Gastrocnemius medialis (tissue), 4 donors: ENCODE data around the gene SMG7. TPM values are rescaled to one million over a fixed set of nuclear protein-coding genes. Genes with fewer than 3 reads are reported as not detected.
A peak's percentile ranks its signal among the peaks of the same experiment; 100 is the strongest.

ENCODE experiments used
- ATAC-seq, 2 donors: fragments of 150-250 bp; one replicate each; pipeline ENCODE4 v1.9.1; 2016
- DNase-seq, 2 donors: peaks; one replicate each; pipeline ENCODE4 v3.0.0-alpha.2; 2019
- H3K27ac ChIP-seq, 4 donors: fragments of 200-600 bp; sonication (generic); 1 replicate in 1 of 4; 2 replicates in 3 of 4; pipeline ENCODE4 v1.5.1; 2016 to 2018; ENCODE audit warnings: mild to moderate bottlenecking in 2 of 4, moderate library complexity in 1 of 4
- H3K27me3 ChIP-seq, 3 donors: fragments of 200-600 bp; sonication (generic) in 2 of 3; 1 replicate in 1 of 3; 2 replicates in 2 of 3; pipeline versions ENCODE4 v1.5.1 to v1.6.0; 2016 to 2019; ENCODE audit warnings: mild to moderate bottlenecking in 1 of 3, moderate library complexity in 1 of 3
- H3K36me3 ChIP-seq, 2 donors: fragments of 200-600 bp; sonication (generic) in 1 of 2; one replicate each; pipeline ENCODE4 v1.5.1; 2017 to 2018
- H3K4me1 ChIP-seq, 2 donors: fragments of 200-600 bp; sonication (generic) in 1 of 2; one replicate each; pipeline ENCODE4 v1.5.1; 2016 to 2017; ENCODE audit warnings: mild to moderate bottlenecking in 2 of 2
- H3K4me3 ChIP-seq, 4 donors: fragments of 200-600 bp; sonication (generic) in 3 of 4; 1 replicate in 1 of 4; 2 replicates in 3 of 4; pipeline ENCODE4 v1.5.1; 2016 to 2019; ENCODE audit warnings: mild to moderate bottlenecking in 2 of 4
- H3K9me3 ChIP-seq, 3 donors: fragments of 200-600 bp; sonication (generic) in 2 of 3; 1 replicate in 1 of 3; 2 replicates in 2 of 3; pipeline ENCODE4 v1.5.1; 2016 to 2019
- POLR2A ChIP-seq, 2 donors: fragments of 450-650 bp; IDR thresholded peaks; one replicate each; pipeline ENCODE4 v1.6.1; 2017; ENCODE audit warnings: antibody characterized with exemption in 2 of 2, mild to moderate bottlenecking in 2 of 2, moderate library complexity in 2 of 2
- in situ Hi-C, 4 donors: fragments of 200-750 bp; cut with MboI; loops; one replicate each; pipeline versions ENCODE4 v1.15.0 to v1.8.0; 2017; ENCODE audit warnings: low sequenced_read_pairs in 4 of 4
- intact Hi-C: fragments of 100-400 bp; cut with DNase I; formaldehyde crosslinking; loops from one replicate; pipeline ENCODE4 v1.15.1; 2023; ENCODE audit warnings: low total_unique reads
- total RNA-seq, 4 donors: library from RNA; depleted of rRNA; stranded (reverse); fragments of >200 nt; gene quantifications; one replicate each; pipeline versions ENCODE4 v1.1.0 to v1.2.3, GENCODE V29; 2016
- TF ChIP-seq, protein P1 (sequence below), 5 experiments: fragments of 450-650 bp in 3 of 5; fragments of 200-600 bp in 2 of 5; sonication (generic) in 2 of 5; IDR thresholded peaks in 4 of 5; conservative IDR thresholded peaks in 1 of 5; 1 replicate in 4 of 5; 2 replicates in 1 of 5; pipeline ENCODE4 v1.5.1; 2016 to 2019; ENCODE audit warnings: antibody characterized with exemption in 5 of 5, mild to moderate bottlenecking in 3 of 5, moderate library complexity in 3 of 5

SMG7 gene
- total RNA-seq, 4 donors from 2014 or later = 19.2 to 28.7 (median 26.1) TPM

DNA sequence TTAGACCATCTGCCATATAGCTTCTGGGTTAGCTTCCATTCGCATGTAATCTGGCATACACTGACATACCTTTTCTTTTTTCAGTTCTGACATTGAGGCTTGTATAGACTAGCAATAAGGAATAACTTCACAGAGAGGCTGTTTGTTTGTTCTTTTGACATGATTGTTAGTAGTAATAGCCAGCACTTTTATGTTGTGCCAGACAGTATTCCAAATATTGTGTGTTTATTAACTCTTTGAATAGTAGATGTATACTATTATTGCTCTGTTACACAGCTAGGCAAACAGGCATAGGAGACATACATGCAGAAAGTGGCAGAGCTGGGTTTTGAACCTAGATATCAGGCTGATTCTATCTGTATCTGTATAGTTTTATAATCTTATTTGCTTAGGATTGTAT is 12.6 kb downstream of the SMG7 start:
- no peak for DNase-seq
- no peak overlapping the region for H3K27ac ChIP-seq
- H3K36me3 ChIP-seq = no peaks in the 10 kb centered on the region
- in situ Hi-C loops (no loop called here), intact Hi-C loops (no loop called here)
- no peak for ATAC-seq
- H3K4me3 ChIP-seq = no peak overlapping the region
- no peaks in the 10 kb centered on the region for H3K9me3 ChIP-seq
- H3K4me1 ChIP-seq = peaks cover 22 to 43% of the 10 kb centered on the region in 2 donors
- no peak for TF ChIP-seq POLR2A (IDR thresholded peaks at IDR 0.05)
- TF ChIP-seq, protein P1, sequence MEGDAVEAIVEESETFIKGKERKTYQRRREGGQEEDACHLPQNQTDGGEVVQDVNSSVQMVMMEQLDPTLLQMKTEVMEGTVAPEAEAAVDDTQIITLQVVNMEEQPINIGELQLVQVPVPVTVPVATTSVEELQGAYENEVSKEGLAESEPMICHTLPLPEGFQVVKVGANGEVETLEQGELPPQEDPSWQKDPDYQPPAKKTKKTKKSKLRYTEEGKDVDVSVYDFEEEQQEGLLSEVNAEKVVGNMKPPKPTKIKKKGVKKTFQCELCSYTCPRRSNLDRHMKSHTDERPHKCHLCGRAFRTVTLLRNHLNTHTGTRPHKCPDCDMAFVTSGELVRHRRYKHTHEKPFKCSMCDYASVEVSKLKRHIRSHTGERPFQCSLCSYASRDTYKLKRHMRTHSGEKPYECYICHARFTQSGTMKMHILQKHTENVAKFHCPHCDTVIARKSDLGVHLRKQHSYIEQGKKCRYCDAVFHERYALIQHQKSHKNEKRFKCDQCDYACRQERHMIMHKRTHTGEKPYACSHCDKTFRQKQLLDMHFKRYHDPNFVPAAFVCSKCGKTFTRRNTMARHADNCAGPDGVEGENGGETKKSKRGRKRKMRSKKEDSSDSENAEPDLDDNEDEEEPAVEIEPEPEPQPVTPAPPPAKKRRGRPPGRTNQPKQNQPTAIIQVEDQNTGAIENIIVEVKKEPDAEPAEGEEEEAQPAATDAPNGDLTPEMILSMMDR (IDR thresholded peaks at IDR 0.05 in 4 of 5, conservative IDR thresholded peaks at IDR 0.05 in 1 of 5) = no peak
- H3K27me3 ChIP-seq = no peaks in the 10 kb centered on the region

DNA sequence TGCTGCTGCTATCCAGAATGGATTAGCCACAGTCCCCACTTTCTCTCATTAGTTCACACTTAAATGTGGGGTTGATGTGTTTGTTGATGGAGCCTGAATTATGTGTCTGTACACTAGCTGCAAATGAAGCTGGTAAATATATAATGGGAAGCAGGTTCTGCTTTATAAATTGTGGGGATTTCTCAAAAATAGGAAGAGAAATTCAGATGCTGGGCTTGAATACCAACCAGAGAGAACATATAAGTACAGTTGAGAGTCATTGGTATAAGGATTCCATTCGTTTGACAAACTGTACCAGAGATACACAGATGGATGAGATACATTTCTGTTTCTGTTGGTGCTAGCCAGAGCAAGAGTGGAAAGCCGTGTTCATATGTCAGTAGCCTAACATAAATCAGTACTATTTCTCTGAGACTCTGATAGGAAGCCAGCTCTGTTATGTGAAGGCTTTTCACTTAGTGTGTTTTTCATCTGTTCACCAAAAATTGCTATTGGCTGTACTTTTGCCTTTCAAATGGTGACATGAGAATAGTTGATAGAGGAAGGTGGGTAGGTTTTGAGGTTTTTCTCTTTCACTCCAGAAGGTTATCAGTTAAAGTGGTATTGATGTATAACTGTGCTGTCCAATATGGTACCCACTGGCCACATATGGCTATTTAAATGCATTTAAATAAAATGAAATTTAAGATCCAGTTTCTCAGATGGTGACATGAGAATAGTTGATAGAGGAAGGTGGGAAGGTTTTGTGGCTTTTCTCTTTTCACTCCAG is 15.6 kb downstream of the SMG7 start:
- in situ Hi-C loops (no loop called here), intact Hi-C loops (no loop called here)
- H3K27me3 ChIP-seq = no peaks in the 10 kb centered on the region
- H3K36me3 ChIP-seq = no peaks in the 10 kb centered on the region
- no peak overlapping the region for H3K4me3 ChIP-seq
- TF ChIP-seq, protein P1 (IDR thresholded peaks at IDR 0.05 in 4 of 5, conservative IDR thresholded peaks at IDR 0.05 in 1 of 5) = no peak
- TF ChIP-seq POLR2A (IDR thresholded peaks at IDR 0.05) = no peak
- H3K4me1 ChIP-seq = peaks cover 9 to 27% of the 10 kb centered on the region in 2 donors
- ATAC-seq = no peak
- H3K27ac ChIP-seq = no peak overlapping the region
- H3K9me3 ChIP-seq = no peaks in the 10 kb centered on the region
- no peak for DNase-seq

DNA sequence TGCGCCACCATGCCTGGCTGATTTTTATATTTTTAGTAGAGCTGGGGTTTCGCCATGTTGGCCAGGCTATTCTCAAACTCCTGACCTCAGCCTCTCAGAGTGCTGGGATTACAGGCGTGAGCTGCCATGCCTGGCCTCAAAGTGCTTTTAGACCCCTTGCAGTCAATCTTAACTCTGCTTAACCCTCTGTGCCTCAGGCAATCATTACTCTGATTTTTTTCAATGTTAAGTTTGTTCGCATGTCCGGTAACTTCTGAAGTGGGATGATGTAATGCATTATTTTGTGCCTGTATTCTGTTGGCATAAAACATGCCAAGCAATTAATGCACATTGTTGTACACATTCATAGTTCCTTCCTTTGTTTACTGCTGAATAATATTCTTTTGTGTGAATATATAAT is 18.6 kb downstream of the SMG7 start:
- in situ Hi-C loops = no loop called here
- H3K27ac ChIP-seq = no peak overlapping the region
- peaks cover 0 to 23% of the 10 kb centered on the region in 2 donors for H3K4me1 ChIP-seq
- no peaks in the 10 kb centered on the region for H3K36me3 ChIP-seq
- no peak overlapping the region for H3K4me3 ChIP-seq
- H3K27me3 ChIP-seq = no peaks in the 10 kb centered on the region
- TF ChIP-seq, protein P1 (IDR thresholded peaks at IDR 0.05 in 4 of 5, conservative IDR thresholded peaks at IDR 0.05 in 1 of 5) = no peak
- TF ChIP-seq POLR2A (IDR thresholded peaks at IDR 0.05) = no peak
- DNase-seq (no peak), ATAC-seq (no peak)
- intact Hi-C loops = no loop called here
- no peaks in the 10 kb centered on the region for H3K9me3 ChIP-seq

DNA sequence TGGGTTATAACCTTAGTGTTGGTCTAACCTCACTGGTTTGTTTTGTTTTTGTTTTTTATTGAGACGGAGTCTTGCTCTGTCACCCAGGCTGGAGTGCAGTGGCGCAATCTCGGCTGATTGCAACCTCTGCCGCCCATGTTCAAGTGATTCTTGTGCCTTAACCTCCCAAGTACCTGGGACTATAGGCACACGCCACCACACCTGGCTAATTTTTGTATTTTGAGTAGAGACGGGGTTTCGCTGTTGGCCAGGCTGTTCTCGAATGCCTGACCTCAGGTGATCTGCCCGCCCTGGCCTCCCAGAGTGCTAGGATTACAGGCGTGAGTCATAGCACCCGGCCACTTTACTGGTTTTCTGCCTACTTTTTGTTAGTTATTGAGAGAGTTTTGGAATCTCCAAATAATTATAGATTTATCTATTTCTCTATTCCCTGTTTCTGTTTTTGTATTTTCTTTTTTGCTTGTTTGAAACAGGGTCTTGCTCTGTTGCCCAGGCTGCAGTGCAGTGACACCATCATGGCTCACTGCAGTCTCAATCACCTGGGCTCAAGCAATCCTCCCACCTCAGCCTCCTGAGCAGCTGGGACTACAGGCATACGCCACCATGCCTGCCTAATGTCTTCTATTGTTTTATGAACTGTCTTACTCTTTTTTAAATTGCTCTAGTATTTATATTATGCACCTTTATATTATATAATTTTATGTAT is 21.4 kb downstream of the SMG7 start:
- Histone ChIP-seq H3K9me3 (no peaks in the 10 kb centered on the region), H3K4me3 (no peak overlapping the region), H3K27me3 (no peaks in the 10 kb centered on the region), H3K27ac (peak overlapping the region in 1 of 4 donors; percentile 24), H3K36me3 (no peaks in the 10 kb centered on the region), H3K4me1 (peaks cover 3 to 24% of the 10 kb centered on the region in 2 donors)
- no peak for TF ChIP-seq POLR2A (IDR thresholded peaks at IDR 0.05)
- TF ChIP-seq, protein P1 (IDR thresholded peaks at IDR 0.05 in 4 of 5, conservative IDR thresholded peaks at IDR 0.05 in 1 of 5) = no peak
- in situ Hi-C loops (no loop called here), intact Hi-C loops (no loop called here)
- ATAC-seq = no peak
- peak in 1 of 2 donors; percentile 25 for DNase-seq
